ENCODE measurements around the gene CCNYL1. TPM values are rescaled to one million over a fixed set of nuclear protein-coding genes. Genes with fewer than 3 reads are reported as not detected.

CCNYL1 gene
- total RNA-seq, 1 donor from 2014 or later: 13.5 TPM

- Mint-ChIP-seq H3K4me1 (peaks cover 6% of the 10 kb centered on the region), H3K4me3 (no peak overlapping the region), H3K9me3 (no peaks in the 10 kb centered on the region), H3K36me3 (ENCODE audit: low read depth) (peaks cover 4% of the 10 kb centered on the region), H3K27ac (no peak overlapping the region), H3K27me3 (no peaks in the 10 kb centered on the region)
- DNase-seq (no peak), ATAC-seq (ENCODE audit: low read depth) (no peak)
- intact Hi-C loops (cut with micrococcal nuclease): no loop called here
- ChIA-PET CTCF (no interaction called here), POLR2A (interaction anchor here (0.6 kb wide), 1 partner anchor 24 kb away, joined by 6 read pairs; no protein-coding TSS in a partner anchor)
- TF ChIP-seq CTCF (IDR thresholded peaks at IDR 0.05): no peak
Measured at GRCh38 chr2:207706936-207707860, 4.2 kb upstream of the CCNYL1 start.

- ATAC-seq (ENCODE audit: low read depth) (peak; percentile 12), DNase-seq (peak; percentile 54)
- no peak for TF ChIP-seq CTCF (IDR thresholded peaks at IDR 0.05)
- intact Hi-C loops (cut with micrococcal nuclease): loop anchor here (1.0 to 5.0 kb wide), 11 partner anchors 15 to 1626 kb away; partner anchors contain the start of genes CREB1, EEF1B2, FASTKD2 and IDH1
- ChIA-PET CTCF (interaction anchor here (0.9 to 2.2 kb wide), 4 partner anchors 15 to 85 kb away, joined by 3 to 22 read pairs (median 6); partner anchors contain the start of genes FZD5 and METTL21A), POLR2A (interaction anchor here (0.6 to 3.3 kb wide), 23 partner anchors 8 to 947 kb away, joined by 3 to 85 read pairs (median 4); partner anchors contain the start of genes CREB1, FASTKD2, FZD5 and KLF7)
- no peaks in the 10 kb centered on the region for H3K9me3 Mint-ChIP-seq
- H3K36me3 Mint-ChIP-seq (ENCODE audit: low read depth): peaks cover 9% of the 10 kb centered on the region
- peak overlapping the region; percentile 95 for H3K4me3 Mint-ChIP-seq
- no peaks in the 10 kb centered on the region for H3K27me3 Mint-ChIP-seq
- H3K4me1 Mint-ChIP-seq: peaks cover 23% of the 10 kb centered on the region
- H3K27ac Mint-ChIP-seq: peak overlapping the region; percentile 82
Measured at GRCh38 chr2:207711750-207712530, 500 bp downstream of the CCNYL1 start.

GRCh38 chr2:207716056-207716455 lies 4.6 kb downstream of the CCNYL1 start:
- TF ChIP-seq CTCF (IDR thresholded peaks at IDR 0.05): no peak
- CTCF ChIA-PET: no interaction called here
- ATAC-seq (ENCODE audit: low read depth) (no peak), DNase-seq (no peak)
- peaks cover 27% of the 10 kb centered on the region for H3K4me1 Mint-ChIP-seq
- H3K4me3 Mint-ChIP-seq: no peak overlapping the region
- no peak overlapping the region for H3K27ac Mint-ChIP-seq
- peaks cover 17% of the 10 kb centered on the region for H3K36me3 Mint-ChIP-seq (ENCODE audit: low read depth)
- no peaks in the 10 kb centered on the region for H3K27me3 Mint-ChIP-seq
- POLR2A ChIA-PET: interaction anchor here (0.7 to 1.4 kb wide), 2 partner anchors 20 to 90 kb away, joined by 4 to 5 read pairs; no protein-coding TSS in a partner anchor
- no peaks in the 10 kb centered on the region for H3K9me3 Mint-ChIP-seq
- intact Hi-C loops (cut with micrococcal nuclease): no loop called here

GRCh38 chr2:207718521-207718920 lies 7.1 kb downstream of the CCNYL1 start:
- ChIA-PET POLR2A (interaction anchor here (0.6 to 0.7 kb wide), 2 partner anchors 10 to 36 kb away, joined by 3 to 6 read pairs; no protein-coding TSS in a partner anchor), CTCF (no interaction called here)
- H3K4me3 Mint-ChIP-seq: no peak overlapping the region
- DNase-seq (no peak), ATAC-seq (ENCODE audit: low read depth) (no peak)
- H3K4me1 Mint-ChIP-seq: peaks cover 19% of the 10 kb centered on the region
- intact Hi-C loops (cut with micrococcal nuclease): no loop called here
- TF ChIP-seq CTCF (IDR thresholded peaks at IDR 0.05): no peak
- H3K9me3 Mint-ChIP-seq: no peaks in the 10 kb centered on the region
- no peak overlapping the region for H3K27ac Mint-ChIP-seq
- H3K27me3 Mint-ChIP-seq: no peaks in the 10 kb centered on the region
- H3K36me3 Mint-ChIP-seq (ENCODE audit: low read depth): peaks cover 12% of the 10 kb centered on the region

Data from activated B cell treated with CpG ODN at 0.5 μM for 24 hours (primary cell).